ENCODE measurements around the gene TMTC3.

DNA sequence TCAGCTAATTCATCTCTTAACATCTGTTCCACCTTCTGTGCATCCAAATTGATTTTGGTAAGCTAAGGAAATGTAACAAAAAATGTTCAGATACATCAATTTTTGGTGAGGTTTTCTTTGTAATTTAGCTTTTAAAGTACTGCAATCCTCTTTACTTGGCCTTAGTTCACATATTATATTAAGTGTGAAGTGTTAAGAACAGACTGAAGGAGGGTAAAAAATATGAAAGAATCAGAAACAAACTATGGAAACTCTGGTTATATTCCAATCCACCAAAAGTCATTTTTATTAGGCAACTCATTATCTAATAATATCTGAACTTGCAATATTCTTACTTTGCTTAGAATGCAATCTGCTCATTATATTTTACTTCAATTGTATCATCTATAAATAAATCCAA is 49.3 kb upstream of the TMTC3 start:
- TF ChIP-seq, protein P1, sequence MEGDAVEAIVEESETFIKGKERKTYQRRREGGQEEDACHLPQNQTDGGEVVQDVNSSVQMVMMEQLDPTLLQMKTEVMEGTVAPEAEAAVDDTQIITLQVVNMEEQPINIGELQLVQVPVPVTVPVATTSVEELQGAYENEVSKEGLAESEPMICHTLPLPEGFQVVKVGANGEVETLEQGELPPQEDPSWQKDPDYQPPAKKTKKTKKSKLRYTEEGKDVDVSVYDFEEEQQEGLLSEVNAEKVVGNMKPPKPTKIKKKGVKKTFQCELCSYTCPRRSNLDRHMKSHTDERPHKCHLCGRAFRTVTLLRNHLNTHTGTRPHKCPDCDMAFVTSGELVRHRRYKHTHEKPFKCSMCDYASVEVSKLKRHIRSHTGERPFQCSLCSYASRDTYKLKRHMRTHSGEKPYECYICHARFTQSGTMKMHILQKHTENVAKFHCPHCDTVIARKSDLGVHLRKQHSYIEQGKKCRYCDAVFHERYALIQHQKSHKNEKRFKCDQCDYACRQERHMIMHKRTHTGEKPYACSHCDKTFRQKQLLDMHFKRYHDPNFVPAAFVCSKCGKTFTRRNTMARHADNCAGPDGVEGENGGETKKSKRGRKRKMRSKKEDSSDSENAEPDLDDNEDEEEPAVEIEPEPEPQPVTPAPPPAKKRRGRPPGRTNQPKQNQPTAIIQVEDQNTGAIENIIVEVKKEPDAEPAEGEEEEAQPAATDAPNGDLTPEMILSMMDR (conservative IDR thresholded peaks at IDR 0.05; ENCODE audit: low read depth, low read length): no peak
- TF ChIP-seq MAFK (IDR thresholded peaks at IDR 0.05; ENCODE audit: low read depth, low read length) (no peak), NFE2L2 (IDR thresholded peaks at IDR 0.05; ENCODE audit: low read depth, low read length) (no peak), POLR2A (IDR thresholded peaks at IDR 0.05; ENCODE audit: low read depth, low read length) (no peak), USF2 (IDR thresholded peaks at IDR 0.05; ENCODE audit: low read depth, low read length) (no peak), SMC3 (IDR thresholded peaks at IDR 0.05; ENCODE audit: low read depth, low read length) (no peak), RFX5 (IDR thresholded peaks at IDR 0.05; ENCODE audit: low read depth, low read length) (no peak), FOS (IDR thresholded peaks at IDR 0.05; ENCODE audit: low read depth, low read length) (no peak), RAD21 (IDR thresholded peaks at IDR 0.05; ENCODE audit: low read length) (no peak), ELK1 (IDR thresholded peaks at IDR 0.05; ENCODE audit: borderline replicate concordance, low read depth, low read length) (no peak), MXI1 (IDR thresholded peaks at IDR 0.05; ENCODE audit: borderline replicate concordance, low read depth, low read length) (no peak), CEBPB (IDR thresholded peaks at IDR 0.05; ENCODE audit: low read depth, low read length) (no peak), BHLHE40 (IDR thresholded peaks at IDR 0.05; ENCODE audit: low read depth, low read length) (no peak), RCOR1 (IDR thresholded peaks at IDR 0.05; ENCODE audit: insufficient replicate concordance, low read length) (no peak)

All from IMR-90 (cell line).